GM06990 (cell line): ENCODE measurements around the gene TBC1D4.
"Not testable (repeated sequence)": the region's sequence is repeated elsewhere in the genome, so short reads cannot be mapped to it uniquely, and the experiment has no call there.

ENCODE experiments used
- DNase-seq: peaks from one replicate; pipeline ENCODE4 v3.0.0-alpha.2; 2011; ENCODE audit not compliant: insufficient read length; ENCODE audit errors: extremely low read depth
- H3K27me3 ChIP-seq: replicated peaks from 2 replicates; pipeline ENCODE4 v1.6.0; 2011; ENCODE audit warnings: low read length; ENCODE audit not compliant: control insufficient read depth, insufficient read depth
- H3K36me3 ChIP-seq: 2 replicates; pipeline ENCODE4 v1.5.1; 2011; ENCODE audit warnings: low read length; ENCODE audit not compliant: control insufficient read depth, insufficient read depth
- H3K4me3 ChIP-seq: replicated peaks from 2 replicates; pipeline ENCODE4 v1.5.1; 2011; ENCODE audit warnings: low read depth, mild to moderate bottlenecking, control low read depth, low read length
- CTCF ChIP-seq: IDR thresholded peaks from 2 replicates; pipeline ENCODE4 v1.5.1; 2011; ENCODE audit warnings: low read length, control low read depth, mild to moderate bottlenecking, inconsistent platforms; ENCODE audit not compliant: insufficient read depth, poor library complexity, severe bottlenecking

TBC1D4 gene

GRCh38 chr13:75295201-75295600 is 186.8 kb downstream of the TBC1D4 start:
- no peak overlapping the region for H3K4me3 ChIP-seq
- DNase-seq, result no peak
- H3K36me3 ChIP-seq, result no peaks in the 10 kb centered on the region
- H3K27me3 ChIP-seq, result no peaks in the 10 kb centered on the region
- no peak for TF ChIP-seq CTCF

DNA sequence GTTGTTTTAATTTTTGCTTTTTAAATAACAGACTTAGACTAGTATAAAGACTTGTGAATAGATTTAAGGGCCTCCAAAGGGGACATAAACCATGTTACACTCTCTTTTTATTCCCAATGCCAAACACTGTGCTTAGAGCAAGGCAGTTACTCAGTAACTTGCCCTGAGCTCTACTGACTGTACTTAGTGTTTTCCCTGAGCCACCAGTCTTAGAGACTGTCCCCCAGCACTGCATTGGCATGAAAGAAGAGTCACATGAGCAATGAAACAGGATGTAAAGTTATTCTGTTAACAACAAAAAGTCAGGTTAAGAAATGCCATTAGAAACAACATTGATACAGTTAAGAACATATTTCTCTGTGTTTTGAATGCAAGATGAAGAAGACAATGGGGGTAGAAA is 187.9 kb downstream of the TBC1D4 start:
- no peak for DNase-seq
- Histone ChIP-seq H3K36me3 (no peaks in the 10 kb centered on the region), H3K4me3 (no peak overlapping the region), H3K27me3 (no peaks in the 10 kb centered on the region)
- no peak for TF ChIP-seq CTCF

DNA sequence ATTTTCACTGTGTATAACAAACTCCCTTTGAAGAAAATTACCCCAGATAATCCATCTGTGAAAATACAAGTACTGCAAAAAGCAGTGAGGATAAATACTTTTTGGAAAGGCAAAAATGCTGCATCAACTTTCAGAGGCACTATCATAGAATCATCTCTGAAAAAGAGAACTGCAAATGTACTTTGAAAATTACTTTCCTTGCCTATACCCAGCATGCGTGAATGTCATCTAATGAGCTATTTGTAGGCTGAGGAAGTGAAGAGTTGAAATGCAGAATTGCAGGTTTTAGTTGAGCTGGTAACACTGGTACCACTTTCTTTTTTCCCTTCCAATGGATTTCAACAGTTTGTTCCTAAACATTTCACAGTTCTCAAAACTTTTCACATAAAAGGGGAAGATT is 196.7 kb downstream of the TBC1D4 start:
- no peak for TF ChIP-seq CTCF
- no peak overlapping the region for H3K4me3 ChIP-seq
- no peak for DNase-seq
- no peaks in the 10 kb centered on the region for H3K27me3 ChIP-seq
- no peaks in the 10 kb centered on the region for H3K36me3 ChIP-seq

DNA sequence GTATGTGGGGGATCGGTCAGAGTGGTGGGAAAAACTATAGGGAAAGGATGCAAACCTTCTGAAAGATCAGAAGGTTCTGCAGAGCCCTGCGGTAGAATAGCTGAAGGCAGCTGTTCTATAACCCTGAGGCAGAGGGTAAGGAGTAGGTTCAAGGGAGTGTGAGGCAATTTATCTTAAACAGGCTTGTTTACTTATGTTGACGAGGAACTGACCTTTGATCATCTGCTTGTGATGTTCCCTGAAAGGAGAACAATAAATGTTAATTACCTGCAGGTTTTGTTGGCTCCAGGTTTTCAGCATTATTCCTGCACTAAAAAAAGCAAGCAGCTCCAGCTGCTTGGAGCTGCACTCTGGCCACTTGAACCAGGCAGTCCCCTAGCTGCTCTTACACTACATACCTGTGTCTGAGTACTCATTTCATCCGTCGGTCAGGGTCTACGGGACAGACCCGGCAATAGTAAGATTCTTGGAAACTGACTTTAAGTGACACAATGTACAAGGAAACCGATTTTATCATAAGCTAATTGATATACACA is 202.1 kb downstream of the TBC1D4 start:
- no peak for DNase-seq
- H3K36me3 ChIP-seq, result no peaks in the 10 kb centered on the region
- no peaks in the 10 kb centered on the region for H3K27me3 ChIP-seq
- H3K4me3 ChIP-seq, result no peak overlapping the region
- no peak for TF ChIP-seq CTCF

GRCh38 chr13:75273695-75274094 is 208.3 kb downstream of the TBC1D4 start:
- not testable (repeated sequence) for DNase-seq, H3K27me3 ChIP-seq, H3K4me3 ChIP-seq, H3K36me3 ChIP-seq

DNA sequence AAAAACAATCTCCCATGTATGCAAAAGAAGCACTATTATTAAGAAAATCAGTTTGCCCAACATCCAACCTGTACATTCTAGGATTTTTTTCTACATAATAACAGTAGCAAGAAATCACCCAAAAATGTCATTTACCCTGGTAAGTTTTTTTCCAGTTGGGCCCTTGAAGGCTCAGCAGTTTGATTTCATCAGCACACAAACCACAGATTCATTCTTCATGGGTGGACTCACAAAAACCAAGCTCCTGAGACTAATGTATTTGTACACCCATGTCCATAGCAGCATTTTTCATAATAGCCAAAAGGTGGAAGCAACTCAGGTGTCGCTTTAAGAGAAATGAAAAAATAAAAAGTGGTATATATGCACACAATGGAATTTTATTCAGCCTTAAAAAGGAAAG is 210.1 kb downstream of the TBC1D4 start:
- no peak overlapping the region for H3K4me3 ChIP-seq
- TF ChIP-seq CTCF, result no peak
- H3K27me3 ChIP-seq, result no peaks in the 10 kb centered on the region
- no peak for DNase-seq
- H3K36me3 ChIP-seq, result no peaks in the 10 kb centered on the region

DNA sequence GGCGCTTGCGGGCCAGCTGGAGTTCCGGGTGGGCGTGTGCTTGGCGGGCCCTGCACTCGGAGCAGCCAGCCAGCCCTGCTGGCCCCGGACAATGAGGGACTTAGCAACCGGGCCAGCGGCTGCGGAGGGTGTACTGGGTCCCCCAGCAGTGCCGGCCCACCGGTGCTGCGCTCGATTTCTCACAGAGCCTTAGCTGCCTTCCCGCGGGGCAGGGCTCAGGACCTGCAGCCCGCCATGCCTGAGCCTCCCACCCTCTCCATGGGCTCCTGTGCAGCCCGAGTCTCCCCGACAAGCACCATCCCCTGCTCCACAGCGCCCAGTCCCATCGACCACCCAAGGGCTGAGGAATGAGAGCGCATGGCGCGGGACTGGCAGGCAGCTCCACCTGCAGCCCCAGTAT is 213.5 kb downstream of the TBC1D4 start:
- not testable (repeated sequence) for H3K4me3 ChIP-seq, H3K27me3 ChIP-seq, H3K36me3 ChIP-seq, DNase-seq
